NCI-H1105 (cell line): ENCODE results near the gene KBTBD13.
"Not testable (repeated sequence)": the region's sequence is repeated elsewhere in the genome, so short reads cannot be mapped to it uniquely, and the experiment has no call there.

Experiments used
- DNase-seq: peaks from one replicate; lab custom pipeline; 2025; lab: John Stamatoyannopoulos, UW

Gene KBTBD13

DNA sequence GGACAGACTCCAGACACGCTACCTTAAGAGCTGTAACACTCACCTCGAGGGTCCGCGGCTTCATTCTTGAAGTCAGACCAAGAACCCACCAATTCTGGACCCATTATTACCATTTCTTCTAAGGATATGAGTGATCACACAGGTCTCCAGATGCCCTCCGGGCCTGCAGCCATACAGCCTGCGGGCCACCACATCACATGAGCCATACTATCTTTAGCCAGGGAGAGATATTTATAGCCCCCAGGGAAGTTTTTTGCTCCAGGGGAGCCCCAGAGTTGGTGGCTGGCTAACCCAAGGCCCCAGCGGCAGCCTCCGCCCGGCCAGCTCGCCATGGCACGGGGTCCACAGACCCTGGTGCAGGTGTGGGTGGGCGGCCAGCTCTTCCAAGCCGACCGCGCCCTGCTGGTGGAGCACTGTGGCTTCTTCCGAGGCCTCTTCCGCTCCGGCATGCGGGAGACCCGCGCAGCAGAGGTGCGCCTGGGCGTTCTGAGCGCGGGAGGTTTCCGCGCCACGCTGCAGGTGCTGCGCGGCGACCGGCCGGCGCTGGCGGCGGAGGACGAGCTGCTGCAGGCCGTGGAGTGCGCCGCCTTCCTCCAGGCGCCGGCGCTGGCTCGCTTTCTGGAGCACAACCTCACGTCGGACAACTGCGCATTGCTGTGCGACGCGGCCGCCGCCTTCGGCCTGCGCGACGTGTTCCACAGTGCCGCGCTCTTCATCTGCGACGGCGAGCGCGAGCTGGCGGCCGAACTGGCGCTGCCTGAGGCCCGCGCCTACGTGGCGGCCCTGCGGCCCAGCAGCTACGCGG, at the start of gene KBTBD13:
KBTBD13 (plus strand) TSS at position 261 of the 805 bp plus-strand sequence; CDS start at position 331, 70 bp downstream.
- no peak for DNase-seq

DNA sequence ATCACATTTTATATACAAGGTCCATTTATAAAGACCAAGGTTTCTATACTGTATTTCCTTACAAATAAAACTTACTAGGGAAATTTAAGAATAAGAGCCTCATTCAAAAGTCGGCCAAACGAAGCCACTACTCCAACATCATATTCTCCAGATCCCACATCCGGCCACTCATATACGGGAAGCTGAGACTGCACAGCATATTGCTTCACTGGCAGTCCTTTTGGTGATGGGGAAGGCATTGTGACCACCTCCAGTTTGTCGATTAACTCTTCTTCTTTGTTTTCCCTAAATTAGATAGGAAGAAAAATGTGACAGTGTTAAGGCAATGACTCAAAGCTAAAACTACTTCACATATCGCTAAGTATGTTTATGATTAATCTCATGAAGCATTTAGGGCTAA, 49.8 kb upstream of the KBTBD13 start:
- DNase-seq, result no peak

DNA sequence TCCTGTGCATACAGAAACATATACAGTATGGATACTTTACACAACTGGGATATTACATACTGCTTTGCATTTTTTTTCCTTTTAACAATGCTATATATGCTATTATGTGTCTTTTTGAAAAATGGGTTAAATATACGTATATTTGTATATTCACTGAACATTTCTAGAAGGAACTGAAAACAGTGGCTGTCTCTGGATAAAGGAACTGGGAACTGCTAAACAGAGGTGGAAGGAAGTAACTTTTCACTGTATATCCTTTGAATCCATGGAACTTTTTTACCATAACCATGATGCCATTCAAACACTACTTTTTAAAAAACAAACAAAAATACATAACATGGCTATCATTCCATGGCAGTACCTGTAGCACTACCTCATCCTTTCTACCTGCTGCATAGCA, 49.0 kb upstream of the KBTBD13 start:
- no peak for DNase-seq

DNA sequence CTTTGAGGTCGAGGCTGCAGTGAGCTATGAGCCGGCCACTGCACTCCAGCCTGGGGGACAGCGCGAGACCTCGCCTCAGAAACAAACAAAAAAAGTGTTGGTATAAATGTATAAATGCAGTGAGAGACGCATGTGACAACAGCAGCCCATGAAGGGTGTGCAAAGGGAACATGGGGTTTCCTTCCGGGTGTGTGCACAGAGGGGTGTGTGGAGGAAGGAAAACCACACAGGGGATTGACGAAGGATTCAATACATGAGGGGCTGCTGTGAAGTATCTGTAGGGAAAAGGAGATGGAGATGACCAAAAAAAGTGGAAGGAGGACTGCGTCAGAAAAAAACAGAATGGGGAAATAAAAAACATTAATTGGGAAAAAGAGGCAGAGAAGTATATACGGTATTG, 48.2 kb upstream of the KBTBD13 start:
- DNase-seq, result no peak

DNA sequence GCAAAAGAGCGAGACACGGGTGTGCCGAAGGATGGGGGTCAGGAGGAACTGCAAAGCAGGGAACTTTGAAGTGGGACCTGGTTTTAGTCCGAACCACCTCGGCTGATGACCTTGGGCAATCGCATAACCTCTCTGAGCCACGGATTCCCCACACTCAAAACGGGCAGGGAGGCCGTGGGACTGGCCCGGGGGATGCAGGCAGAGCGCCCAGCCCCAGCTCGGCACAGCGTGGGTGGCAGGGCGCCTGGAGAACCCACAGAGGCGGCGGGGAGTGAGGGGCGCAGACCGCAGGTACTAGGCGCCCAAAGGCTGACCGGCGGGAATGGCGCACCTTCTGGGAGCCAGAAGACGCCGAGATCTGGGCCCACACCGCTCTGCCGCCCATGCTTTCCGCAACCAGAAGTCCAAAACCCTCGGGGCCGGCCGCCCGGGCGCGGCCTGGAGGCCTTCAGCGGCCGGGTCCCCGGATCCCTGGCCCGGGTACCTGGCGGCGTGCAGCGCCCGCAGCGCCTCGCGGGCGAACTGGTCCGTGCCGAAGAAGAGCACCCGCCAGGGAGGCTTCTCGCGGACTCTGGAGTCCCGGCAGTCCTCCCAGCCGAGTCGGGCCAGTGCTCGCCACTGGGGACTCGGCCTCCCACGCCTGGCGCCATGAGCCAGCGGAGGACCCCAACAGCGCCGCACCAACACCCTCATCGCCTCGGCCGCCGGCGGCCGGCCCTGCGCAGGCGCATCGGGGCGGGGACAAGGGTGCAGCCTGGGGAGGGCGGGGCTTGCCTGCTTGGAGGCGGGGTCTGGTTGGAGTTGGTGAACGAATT, 47.4 kb upstream of the KBTBD13 start, which contains the start of gene MTFMT:
MTFMT (minus strand) TSS at position 719 of the 815 bp plus-strand sequence; CDS start at position 693, 26 bp downstream.
- peak; percentile 88 for DNase-seq

DNA sequence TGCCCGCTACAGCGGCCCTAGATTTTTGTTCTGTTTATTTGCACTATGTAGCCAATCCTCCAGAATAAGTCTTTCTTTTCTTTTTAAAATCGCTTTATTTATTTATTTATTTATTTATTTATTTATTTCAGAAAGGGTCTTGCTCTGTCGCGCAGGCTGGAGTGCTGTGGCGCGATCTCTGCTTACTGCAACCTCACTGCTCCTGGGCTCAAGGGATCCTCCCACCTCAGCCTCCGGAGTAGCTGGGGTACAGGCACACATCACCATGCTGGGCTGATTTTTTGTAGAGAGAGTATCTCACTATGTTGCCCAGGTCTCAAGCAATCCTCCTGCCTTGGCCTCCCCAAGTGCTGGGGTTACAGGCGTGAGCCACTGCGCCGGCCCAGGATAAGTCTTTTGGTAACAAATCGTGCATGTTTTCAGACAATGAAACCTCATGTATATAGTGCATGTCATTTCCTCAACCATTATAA, 46.8 kb upstream of the KBTBD13 start:
- DNase-seq, result no peak

DNA sequence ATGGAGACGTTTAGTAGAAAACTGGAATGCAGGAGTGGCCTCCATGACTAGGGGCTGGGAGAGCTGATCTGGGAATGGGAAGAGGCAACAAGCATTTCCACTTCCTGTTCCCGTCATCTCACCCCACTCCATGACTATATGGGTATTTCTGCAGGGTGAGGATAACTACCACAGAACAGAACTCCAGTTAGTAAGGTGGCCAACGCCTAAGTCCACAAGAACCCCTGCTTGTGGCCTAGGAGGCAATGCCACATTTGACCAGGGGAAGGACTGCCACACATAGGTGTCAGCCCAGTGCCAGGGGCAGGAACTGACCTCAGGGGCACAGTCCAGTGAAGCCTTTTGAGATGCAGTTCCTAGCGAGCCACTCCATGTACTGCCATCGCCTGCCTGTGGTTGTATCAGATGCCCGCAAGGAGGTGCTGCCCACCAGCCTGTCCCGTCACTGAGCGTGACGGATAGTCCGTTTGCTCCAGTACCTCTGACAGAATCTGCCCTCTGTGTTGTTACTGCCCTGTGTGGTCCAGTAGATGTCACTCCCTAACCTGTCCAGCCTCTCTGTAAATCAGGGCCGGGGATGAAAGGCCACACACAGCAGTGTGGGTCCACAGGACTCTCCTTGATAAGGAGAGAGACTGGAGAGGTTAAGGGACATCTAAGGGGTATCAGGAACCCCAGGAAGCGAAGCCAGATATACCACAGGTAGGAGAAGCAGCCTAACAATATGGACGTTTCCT, 43.6 kb upstream of the KBTBD13 start:
- no peak for DNase-seq

DNA sequence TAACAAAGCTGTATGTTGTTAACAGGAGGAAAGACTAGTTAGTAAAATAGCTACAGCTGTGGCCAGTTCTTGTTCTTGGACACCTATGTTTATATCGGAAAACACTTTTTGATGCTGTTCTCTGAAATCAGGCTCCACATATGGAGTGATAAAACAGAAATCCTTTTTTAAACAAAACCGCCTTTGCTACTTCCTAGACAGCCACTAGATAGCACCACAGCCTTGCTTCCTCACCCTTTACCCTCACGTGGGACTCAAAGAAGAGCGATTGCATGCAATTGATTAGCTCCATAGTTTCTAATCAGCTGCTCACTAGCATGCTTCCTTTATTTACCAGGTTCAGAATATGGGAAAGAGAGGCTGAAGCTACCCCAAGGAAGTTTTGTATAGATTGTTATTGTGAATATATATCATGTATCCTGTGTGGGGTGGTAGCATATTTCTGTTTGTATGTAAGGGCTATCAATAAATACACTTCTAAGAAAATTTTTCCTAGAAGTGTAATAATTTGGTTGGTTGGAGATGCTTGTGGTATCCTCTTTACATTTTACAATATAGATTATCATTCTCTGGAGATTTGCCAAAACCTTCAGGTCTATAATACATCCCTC, 42.8 kb upstream of the KBTBD13 start:
- DNase-seq, result peak; percentile 7

DNA sequence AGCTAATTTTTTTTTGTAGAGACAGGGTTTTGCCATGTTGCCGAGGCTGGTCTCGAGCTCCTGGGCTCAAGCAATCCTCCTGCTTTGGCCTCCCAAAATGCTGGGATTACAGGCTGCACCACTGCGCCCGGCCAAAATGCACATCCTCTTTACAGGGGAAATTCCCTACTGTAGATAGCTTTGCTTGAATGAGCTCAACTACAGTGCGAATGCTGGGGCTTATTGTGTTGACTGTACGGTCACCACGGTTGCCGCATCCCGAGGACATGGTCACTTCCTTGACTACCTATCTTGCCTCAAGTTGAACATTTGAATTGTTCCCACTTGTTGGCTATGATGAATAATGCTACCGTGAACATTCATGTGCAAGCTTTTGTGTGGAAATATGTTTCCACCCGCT, 41.8 kb upstream of the KBTBD13 start:
- no peak for DNase-seq

DNA sequence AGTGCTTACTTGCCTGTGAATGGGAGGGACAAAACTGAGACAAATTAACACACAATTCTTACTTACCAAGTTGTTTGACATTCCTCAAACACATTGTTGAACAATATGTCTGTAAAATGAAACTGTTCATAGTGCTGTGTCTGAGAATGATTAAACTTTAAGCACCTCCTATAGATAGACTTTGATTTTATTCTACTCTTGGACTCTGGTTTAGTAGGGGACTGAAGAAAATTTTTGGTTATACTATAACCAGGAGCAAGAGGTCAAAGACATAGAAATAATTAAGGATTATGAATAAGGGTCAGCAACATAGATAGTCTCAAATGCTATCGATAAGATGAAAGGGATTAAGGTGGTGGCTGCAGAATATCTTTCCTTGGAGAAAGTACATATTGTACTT, 39.2 kb upstream of the KBTBD13 start:
- DNase-seq, result no peak

DNA sequence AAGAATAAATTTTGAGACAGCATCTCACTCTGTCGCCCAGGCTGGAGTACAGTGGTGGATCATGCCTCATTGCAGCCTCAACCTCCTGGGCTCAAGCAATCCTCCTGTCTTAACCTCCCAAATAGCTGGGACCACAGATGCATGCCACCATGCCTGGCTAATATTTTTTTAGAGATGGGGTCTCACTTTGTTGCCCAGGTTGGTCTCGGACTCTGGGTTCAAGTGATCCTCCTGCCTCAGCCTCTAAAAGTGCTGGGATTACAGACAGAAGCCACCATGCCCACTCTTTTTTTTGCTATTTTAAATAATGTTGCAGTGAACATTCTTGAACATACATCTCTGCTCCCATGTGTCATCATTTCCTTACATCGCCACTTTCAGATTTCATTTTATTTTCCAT, 38.1 kb upstream of the KBTBD13 start:
- DNase-seq, result no peak

DNA sequence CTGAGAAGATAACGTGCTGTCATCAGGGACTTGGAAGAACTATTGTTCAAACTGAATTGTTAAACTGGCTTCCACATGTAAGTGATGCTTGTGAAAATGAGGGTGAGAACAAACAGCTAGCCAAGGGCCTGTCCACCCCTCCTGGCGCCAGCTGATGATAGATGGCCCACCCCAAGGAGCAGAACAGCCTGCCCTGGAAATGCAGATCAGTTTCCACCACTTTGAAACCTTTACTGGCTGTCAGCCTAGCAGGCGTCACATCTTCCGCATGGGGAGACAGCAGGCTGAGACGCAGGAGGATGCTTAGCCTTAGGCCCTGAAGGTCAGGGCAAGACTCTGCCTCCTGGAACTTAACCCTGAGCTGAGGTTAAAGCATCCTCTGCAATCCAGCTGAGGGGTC, 37.7 kb upstream of the KBTBD13 start:
- DNase-seq, result no peak

DNA sequence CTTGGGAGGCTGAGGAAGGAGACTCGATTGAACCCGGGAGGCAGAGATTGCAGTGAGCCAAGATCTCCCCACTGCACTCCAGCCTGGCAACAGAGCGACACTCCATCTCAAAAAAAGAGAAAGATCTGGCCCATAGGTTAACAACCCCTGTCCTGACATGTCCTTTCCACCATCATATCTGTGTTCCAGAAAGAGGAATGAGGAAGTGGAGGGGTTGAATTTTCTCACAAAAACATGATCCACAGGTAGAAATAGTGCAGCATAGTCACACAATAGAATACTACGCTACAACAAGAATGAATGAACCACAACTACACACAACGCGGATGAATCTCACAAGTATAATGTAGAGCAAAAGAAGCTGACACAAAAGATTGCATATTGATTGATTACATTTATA, 36.1 kb upstream of the KBTBD13 start:
- no peak for DNase-seq

DNA sequence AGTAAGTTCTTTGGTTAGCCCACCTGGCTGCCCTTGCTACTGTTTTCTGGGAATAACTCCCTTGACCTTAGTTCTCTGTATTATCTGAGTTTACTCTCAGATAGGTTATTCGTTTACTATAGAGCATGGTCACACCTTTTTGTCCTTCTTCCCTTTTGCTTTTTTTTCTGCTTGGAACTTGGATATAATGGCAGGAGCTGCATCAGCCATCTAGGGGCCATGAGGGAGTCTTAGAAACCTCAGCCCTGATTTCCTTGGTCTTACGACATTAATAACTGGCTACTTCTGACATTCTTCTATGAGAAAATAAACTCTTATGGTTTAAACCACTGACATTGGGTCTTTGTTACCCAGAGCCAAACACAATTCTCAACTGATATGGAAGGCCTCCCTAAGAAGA, 34.8 kb upstream of the KBTBD13 start:
- no peak for DNase-seq

DNA sequence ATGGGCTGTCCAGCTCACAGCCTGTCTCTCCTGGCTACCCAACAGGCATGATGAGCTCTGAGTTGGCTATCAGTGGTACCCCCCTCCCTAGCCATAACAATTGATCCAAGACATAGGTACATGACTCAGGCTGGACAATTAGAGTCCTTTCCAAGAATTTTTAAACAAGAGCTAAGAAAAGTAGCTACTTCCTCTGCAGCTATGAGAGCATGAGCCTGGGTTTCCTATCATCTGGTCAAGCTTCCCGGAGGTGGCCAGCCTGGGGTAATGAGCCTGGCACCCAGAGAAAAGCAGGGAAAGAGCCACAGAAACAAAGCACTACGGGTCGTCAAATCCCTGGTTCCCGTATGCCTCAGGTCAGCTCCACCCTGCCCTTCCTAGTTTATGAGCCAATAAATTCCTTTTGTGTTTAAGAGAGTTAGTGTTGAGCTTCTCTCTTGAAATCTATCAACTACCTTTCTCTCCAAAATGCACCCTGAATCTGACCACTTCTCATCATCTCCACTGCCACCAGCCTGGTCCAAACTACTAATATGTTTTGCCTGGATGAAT, 33.7 kb upstream of the KBTBD13 start:
- no peak for DNase-seq

DNA sequence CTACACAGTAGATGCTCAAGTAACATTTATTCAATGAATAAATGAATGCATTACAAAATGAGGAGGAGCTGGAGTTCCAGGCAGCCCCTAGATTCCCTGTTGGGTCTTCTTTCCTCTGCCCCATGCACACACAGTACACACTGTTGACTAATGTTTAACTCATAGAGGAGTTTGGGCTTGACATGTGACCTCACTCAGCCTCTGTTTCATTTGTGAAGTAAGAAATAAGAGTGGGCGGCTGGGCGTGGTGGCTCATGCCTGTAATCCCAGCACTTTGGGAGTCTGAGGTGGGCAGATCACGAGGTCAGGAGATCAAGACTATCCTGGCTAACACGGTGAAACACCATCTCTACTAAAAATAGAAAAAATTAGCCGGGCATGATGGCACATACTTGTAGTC, 32.3 kb upstream of the KBTBD13 start:
- not testable (repeated sequence) for DNase-seq

DNA sequence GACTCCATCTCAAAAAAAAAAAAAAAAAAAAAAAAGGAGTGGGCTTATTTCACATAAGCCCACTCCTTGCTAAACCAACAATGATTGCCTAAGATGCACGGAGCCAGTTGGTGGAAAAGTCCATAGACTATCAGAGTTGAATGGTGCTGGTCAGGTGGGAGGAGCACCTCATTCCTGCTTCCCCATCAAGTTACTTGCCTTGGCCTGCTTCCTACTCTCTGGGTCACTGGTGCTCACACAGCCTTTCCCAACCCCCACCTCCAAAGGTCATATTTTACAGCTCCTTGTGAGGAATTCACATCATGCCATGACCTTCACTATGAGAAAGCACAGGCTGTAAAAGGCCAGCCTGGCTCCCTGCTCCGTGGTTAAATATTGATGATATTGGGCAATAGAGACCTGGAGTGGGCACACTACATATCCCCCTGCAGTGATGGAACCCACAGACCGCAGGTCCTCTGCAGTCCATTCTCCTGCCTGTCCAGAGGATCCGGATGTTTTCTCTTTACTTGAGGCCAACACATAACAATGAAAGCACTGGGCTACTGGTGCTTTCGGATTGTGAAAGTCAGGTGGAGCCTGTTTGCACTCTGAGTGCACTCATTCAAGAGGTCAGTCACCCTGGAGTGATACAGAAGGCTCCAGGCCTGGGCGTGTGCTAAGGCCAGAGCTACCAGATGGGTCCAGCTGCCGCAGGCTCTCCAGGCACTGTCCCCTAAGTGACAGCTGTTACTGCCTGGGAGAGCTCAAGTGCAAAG, 31.6 kb upstream of the KBTBD13 start, which contains the start of gene SLC51B:
SLC51B (plus strand) TSS at position 664 of the 758 bp plus-strand sequence. CDS start 4,618 bp downstream, outside the sequence.
- DNase-seq, result no peak

DNA sequence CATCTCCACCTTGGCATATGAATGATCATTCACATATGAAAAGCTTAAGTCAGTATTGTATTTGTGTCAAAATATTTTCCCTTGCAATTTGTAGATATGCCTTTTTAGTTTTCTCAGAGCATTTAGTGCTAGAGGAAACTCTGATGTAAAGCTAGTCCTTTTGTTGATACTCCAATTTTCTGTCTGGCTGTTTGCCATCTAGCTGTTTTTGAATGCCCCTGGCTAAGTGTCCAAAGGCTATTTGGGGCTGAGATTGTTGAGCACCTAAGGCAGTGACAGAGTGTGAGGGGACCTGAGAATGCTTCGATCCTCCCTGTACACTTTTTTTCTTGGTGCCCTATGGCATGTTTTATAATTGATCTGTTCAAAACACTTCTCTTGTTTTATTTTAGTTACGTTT, 28.3 kb upstream of the KBTBD13 start:
- DNase-seq, result peak; percentile 8

DNA sequence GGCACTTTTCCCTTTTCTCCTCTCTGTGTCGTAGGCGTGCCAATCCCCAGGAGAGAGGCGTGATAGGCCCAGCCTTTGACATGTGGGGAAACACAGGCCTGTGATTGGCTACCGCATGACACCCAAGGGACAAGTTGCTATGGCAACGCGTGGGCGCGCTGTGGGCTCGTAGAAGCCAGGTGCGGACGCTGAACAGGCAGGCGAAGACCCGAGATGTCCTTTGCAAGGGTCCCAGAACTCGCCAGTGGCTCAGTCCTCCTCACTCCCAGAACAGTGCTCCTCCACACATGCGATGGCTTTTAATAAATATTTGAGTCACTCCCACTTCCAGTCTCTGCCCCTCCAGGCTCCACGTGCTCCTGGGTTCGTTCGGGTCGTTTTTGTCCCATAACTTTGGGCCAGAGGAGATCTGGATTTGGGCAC, 27.1 kb upstream of the KBTBD13 start:
- DNase-seq, result peak; percentile 100

DNA sequence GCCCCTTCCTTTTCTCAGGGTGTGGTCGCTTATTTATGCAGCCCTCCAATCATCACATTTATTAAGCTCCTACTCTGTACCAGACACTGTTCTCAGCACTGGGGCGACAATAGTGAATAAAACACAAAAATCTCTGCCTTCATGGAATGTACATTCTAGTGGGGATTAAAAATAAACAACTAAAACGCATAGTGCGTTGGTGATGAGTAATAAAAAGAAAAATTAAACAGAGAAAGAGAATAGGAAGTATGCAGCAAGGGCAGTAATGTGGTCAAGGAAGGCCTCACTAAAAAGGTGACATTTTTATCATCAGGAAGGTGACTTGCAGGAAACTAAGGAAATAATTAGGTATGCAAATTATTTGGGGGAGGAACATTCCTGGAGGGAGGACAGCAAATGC, 26.3 kb upstream of the KBTBD13 start:
- DNase-seq, result no peak

DNA sequence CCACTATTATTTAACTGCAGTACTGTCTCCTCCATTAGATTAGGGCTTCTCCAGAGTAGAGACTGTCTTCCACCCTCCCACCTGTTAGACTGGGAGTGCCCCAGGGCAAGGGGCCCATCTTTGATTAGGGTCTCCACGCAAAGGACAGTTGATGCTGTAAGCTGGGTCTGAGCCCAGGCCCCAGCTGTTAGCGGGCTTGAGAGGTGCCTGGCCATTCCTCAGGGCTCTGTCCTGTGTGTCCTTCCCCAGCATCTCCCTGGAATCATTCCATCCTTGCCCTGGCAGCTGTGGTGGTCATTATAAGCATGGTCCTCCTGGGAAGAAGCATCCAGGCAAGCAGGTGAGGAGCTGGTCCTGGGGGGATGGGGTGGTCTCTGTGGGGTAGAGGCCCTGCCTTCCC, 25.3 kb upstream of the KBTBD13 start:
- no peak for DNase-seq
